HG02610 (cell line): ENCODE results near the gene ZXDB.
A peak's percentile ranks its signal among the peaks of the same experiment; 100 is the strongest.
"Not testable (repeated sequence)": the region's sequence is repeated elsewhere in the genome, so short reads cannot be mapped to it uniquely, and the experiment has no call there.

ENCODE experiments used
- ATAC-seq: cut with Tn5 transposase; IDR thresholded peaks from one replicate; pipeline ENCODE4 v1.9.1; 2021; ENCODE audit warnings: mild to moderate bottlenecking, moderate library complexity; ENCODE audit not compliant: unreplicated experiment

Gene ZXDB

DNA sequence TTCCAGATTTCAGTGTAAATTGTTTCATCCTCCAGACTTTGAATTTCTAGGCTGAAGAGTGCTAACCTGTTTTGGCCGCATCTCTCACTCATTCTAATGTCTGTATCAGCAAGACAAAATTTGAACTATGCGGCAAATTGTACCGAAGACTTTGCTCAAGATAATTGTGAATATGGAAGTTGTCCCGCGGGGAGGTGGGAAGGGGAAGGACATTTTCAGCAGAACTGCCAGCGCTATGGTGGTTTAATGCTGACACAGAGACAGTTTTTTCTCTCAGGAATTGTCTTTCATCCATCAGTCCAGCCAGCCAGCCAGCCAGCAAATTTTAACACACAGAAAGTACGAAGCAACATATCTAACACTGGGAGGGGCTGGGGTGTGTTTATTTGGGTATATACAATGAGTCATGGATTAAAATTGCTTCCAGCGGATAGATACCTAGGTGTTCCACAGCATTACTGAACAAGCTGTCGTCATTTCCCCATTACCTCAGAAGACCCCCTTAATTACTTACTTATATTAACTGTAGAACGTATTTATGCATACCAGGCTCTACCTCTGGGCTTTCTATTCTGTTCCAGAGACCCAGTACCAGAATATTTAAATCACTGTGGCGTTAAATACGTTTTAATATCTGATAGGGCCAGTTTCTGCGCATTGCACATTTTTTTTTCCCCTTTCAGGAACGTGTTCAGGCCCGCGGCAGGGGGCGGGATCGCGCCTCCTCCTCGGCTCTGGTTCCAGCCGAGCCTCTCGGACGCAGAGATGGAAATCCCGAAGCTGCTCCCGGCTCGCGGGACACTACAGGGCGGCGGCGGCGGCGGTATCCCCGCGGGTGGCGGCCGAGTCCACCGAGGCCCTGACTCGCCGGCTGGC lies at the start of gene ZXDB:
TSS of gene ZXDB (plus strand) at position 728 of the 876 bp plus-strand sequence. CDS start at position 766, 38 bp downstream.
- peak; percentile 68 for ATAC-seq

DNA sequence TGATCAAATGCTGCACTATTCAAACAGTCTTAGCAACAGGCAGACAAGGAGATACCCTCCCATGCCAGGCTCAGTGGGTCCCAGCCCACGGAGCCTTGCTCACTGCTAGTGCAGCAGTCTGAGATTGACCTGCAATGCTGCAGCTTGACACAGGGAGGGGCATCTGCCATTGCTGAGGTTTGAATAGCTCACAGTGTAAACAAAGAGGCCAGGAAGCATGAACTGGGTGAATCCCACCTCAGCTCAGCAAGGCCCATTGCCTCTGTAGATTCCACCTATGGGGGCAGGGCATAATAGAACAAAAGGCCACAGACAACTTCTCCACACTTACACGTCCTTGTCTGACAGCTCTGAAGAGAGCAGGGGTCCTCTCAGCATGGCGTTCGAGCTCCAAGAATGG lies 26.6 kb upstream of the ZXDB start:
- ATAC-seq = no peak

DNA sequence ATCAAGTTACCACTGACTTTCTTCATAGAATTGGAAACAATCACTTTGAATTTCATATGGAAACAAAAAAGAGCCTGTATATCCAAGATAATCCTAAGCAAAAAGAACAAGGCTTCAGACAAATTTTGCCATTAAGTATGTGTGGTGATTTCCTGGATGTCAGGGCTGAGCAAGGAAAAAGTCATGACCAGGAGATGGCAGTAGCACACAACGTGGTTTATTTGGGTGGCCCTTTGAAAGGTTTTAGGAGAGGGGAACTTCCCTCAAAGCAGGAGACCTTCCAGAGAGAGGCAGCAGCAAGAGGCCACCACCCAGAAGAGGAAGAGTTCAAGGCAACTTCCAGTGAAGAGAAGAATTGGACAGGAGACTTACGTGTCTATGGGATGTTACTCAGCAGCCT lies 18.1 kb upstream of the ZXDB start:
- no peak for ATAC-seq

DNA sequence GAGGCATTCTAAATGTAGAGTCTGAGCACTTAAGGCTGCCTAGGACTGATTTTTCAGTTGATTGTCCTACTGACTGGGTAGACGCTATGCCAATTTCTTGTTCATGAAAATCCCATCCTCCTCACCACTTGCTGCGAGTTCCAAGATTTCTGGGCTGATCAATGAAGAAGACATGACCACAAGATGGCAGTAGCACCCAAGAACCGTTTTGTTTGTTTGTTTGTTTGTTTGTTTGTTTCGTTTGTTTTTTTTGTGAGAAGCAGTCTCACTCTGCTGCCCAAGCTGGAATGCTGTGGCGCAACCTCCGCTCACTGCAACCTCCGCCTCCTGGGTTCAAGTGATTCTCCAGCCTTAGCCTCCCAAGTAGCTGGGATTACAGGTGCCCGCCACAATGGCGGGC lies 8.9 kb upstream of the ZXDB start:
- not testable (repeated sequence) for ATAC-seq

DNA sequence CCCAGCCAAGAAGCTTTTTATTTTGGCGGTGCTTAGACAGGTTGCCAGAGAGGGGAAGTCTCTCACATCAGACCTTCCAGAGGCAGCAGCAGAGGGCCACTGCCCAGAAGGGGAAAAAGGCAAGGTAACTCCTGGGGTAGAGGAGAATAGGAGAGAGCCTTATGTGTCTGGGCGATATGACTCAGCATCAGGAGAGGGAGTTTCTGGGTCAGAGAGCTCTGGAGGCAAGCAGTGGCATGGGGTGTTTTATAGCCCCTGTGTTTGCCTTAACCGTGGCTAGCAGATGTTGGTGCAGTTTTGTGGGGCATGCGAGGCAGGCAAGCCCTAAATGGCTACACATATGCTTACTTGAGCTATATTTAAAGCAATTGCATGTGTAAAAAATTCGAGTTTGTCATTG lies 8.3 kb upstream of the ZXDB start:
- ATAC-seq = no peak

DNA sequence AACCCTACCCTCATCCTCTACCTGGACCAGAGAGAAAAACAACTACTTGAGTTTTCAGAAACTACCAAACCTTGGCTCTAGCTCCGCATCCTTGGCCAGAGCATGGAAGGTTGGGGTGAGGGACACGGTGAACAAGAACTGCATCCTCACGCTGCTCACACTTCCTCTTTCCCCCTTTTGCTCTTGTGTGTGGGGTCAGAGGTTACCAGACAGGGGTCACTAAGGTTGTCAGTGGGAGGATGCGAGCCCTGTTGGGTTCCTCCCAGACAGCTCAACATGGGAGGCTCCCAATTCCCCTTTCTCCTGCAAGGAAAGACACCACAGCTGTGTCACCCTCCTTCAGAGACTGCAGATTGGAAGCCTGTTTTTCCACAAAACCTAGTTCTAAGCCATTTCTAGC lies 5.5 kb upstream of the ZXDB start:
- no peak for ATAC-seq

DNA sequence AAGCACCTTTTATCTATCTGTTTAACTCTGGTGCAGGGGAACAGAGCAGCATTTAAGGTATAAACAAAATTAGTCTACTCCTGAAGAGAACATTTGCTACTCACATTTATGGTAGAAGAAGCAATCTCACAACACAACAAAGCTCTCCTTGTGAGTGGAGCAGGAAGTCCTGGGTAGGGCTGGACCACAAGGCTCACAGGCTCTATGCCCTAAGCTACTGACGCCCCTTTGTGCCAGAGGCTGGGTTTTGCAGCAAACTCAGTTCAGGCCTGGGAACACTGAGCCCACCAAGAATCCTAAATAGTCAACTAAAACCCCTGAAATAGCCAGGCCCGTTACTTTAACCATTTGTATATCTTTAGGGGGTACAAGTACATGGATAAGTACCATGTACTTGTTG lies 4.7 kb upstream of the ZXDB start:
- ATAC-seq = no peak

DNA sequence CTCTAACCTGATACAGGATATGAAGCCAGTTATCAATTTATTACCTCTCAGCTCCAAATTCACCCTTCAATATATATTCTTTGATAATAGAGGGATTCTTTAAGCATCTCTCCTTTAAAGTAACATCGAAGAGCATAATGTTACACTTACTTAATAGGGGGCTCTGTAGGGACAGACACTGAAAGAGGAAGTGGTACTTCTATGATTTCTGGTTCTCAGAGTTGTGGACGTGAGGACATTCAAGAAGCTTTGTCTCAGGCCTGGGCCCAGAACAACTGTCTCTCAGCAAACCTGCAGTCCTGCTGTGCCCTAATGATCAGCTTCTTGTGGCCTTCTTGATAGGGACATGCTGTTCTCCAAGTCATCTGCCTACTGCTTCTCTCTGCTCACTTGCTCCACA lies 4.2 kb upstream of the ZXDB start:
- no peak for ATAC-seq

DNA sequence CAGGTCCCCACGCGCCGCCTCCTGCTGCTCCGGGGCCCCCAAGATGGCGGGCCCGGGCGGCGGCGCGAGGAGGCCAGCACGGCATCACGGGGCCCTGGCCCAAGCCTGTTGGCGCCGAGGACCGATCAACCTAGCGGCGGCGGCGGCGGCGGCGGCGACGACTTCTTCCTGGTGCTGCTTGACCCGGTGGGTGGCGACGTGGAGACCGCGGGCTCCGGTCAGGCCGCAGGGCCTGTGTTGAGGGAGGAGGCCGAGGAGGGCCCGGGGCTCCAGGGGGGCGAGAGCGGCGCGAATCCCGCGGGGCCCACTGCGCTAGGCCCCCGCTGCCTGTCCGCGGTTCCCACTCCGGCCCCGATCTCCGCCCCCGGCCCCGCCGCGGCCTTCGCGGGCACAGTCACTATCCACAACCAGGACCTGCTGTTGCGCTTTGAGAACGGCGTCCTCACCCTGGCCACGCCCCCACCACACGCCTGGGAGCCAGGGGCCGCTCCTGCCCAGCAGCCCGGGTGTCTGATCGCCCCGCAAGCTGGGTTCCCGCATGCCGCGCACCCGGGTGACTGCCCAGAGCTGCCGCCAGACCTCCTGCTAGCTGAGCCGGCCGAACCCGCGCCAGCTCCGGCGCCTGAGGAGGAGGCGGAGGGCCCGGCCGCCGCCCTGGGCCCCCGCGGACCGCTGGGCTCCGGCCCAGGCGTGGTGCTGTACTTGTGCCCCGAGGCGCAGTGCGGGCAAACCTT lies 516 bp downstream of the ZXDB start:
- peak; percentile 79 for ATAC-seq

DNA sequence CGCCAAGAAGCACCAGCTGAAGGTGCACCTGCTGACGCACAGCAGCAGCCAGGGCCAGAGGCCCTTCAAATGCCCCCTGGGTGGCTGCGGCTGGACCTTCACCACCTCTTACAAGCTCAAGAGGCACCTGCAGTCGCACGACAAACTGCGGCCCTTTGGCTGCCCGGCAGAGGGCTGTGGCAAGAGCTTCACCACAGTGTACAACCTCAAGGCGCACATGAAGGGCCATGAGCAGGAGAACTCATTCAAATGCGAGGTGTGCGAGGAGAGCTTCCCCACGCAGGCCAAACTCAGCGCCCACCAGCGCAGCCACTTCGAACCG lies 1.0 kb downstream of the ZXDB start:
- ATAC-seq = not testable (repeated sequence)

DNA sequence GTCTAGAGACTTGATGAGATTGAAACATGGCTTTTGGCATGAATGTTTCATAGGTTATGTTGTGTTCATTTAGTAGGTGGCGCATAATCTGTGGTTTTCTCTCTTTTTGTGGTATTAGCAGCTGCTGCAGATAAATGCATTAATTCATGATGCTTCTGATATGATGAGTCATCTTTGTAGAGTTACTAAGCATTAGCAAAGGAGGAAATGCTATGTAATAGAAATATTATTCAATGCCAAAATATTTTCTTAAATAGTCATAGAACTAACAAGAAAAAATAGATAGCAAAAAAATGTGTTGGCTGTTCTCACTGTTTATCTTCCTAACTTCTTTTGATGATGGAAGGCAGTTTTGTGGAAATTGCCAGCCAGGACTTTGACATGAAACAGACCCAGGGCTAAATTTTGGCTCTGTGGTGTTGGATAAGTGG lies 3.6 kb downstream of the ZXDB start:
- ATAC-seq = no peak

DNA sequence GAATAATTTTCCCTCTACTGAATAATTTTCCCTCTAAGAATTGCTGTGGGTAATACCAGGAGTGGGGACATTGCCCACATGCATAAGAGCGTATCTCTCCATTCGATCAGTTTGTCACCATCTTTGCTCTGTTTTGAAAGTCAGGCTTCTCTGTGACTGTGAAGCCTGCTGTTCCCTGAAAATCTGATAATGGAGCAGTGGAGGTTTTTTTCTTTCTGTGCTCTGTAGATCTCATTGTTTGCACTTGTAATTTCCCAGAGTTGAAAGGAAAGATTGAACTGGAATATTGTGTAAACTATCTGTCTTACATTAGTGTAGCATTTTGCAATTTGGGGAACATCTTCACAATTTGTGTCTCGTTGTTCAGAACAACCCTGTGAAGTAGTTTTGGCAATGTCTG lies 4.3 kb downstream of the ZXDB start:
- no peak for ATAC-seq

DNA sequence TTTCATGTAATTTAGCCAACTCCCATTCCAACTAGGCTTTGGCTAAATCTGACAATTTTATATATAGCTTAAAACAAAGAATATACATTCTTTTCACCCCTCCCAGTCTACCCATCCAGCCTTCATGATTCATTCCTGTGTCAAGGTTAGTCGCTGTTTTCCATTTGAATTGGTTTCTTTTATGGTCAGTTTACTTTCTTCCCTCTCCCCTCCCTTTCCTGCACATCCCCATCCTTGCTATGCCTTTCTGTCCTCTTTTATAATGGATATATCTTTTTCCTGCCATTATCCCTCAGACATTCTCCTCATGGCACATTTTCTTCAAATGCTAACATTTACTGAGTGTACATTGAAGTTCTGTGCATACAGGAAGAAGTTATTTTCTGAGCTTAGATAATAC lies 4.7 kb downstream of the ZXDB start:
- no peak for ATAC-seq

DNA sequence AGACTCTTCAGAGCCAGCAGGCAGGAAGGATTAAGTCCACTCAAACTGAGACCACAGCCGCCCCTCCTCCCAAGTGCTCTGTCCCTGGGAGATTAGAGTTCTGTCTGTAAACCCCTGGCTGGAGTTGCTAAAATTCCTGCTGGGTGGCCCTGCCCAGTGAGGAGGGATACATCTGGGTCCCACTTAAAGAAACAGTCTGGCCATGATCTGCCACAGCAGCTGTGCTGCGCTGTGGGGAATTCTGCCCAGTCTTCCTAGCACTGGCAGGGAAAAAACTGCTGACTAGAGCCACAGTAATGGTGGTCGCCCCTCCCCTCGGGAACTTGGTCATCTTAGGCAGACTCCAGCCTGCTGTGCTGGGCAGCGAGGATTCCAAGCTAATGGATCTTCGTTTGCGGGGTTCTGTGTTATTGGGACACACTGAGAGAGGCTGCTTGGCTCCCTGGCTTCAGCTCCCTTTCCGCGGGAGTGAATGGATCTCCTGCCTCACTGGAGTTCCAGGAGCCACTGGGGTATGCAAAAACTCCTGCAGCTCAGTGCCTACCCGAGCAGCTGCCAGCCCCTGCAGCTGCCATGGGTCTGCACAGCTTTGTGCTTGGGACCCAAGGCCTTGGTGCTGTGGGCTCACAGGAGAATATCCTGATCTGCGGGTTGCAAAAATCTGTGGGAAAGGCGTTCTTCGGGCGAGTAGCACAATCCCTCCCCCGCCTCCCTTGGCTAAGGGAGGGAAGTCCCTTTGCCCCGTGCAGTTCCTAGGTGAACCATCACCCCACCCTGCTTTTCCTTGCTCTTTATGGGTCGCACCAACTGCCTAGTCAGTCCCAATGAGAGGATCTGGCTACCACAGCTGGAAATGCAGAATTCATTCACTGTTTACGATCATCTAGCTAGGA lies 15.7 kb downstream of the ZXDB start:
- ATAC-seq = no peak

DNA sequence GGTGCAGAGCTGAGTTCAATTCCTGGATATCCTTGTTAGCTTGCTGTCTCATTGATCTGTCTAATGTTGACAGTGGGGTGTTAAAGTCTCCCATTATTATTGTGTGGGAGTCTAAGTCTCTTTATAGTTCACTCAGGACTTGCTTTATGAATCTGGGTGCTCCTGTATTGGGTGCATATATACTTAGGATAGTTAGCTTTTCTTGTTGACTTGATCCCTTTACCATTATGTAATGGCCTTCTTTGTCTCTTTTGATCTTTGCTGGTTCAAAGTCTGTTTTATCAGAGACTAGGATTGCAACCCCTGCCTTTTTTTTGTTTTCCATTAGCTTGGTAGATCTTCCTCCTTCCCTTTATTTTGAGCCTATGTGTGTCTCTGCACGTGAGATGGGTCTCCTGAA lies 21.5 kb downstream of the ZXDB start:
- ATAC-seq = not testable (repeated sequence)

DNA sequence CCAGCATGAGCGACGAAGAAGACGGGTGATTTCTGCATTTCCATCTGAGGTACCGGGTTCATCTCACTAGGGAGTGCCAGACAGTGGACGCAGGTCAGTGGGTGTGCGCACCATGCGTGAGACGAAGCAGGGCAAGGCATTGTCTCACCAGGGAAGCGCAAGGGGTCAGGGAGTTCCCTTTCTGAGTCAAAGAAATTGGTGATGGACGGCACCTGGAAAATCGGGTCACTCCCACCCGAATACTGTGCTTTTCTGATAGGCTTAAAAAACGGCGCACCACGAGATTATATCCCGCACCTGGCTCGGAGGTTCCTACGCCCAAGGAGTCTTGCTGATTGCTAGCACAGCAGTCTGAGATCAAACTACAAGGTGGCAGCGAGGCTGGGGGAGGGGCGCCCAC lies 37.6 kb downstream of the ZXDB start:
- ATAC-seq = not testable (repeated sequence)

DNA sequence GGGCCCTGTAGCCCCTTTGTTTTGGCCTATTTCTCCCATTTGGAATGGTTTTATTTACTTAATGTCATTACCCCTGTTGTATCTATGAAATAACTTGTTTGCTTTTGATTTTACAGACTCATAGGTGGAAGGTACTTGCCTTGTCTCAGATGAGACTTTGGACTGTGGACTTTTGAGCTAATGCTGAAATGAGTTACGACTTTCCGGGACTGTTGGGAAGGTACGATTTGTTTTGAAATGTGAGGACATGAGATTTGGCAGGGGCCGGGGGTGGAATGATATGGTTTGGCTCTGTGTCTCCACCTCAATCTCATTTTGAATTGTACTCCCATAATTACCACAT lies 48.8 kb downstream of the ZXDB start:
- ATAC-seq = no peak

DNA sequence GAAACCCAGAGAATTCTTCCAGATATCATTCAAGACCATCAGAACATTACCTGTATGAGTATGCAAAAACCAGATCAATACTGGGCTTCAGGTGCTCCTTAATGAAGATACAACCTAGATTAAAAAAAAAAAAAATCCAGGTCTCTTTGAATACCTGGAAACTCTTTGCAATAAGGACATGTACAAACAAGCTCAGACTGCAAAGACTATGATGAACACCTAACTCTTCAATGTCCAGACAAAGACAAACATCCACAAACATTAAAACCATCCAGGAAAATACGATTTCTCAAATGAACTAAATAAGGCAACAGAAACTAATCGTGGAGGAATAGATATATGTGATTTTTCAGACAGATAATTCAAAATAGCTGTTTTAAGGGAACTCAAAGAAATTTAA lies 49.5 kb downstream of the ZXDB start:
- ATAC-seq = no peak

DNA sequence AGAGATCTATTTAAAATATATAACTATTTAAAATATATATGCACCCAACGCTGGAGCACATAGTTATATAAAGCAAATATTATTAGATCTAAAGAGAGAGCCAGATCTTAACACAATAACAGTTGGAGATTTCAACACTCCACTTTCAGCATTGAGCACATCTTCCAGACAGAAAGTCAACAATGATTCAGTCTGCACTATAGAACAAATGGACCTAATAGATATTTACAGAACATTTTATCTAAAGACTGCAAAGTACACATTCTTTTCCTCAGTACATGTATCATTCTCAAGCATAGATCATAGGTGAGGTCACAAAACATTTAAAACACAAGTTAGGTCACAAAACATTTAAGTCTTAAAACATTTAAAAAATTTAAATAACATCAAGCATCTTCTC lies 51.9 kb downstream of the ZXDB start:
- ATAC-seq = no peak

DNA sequence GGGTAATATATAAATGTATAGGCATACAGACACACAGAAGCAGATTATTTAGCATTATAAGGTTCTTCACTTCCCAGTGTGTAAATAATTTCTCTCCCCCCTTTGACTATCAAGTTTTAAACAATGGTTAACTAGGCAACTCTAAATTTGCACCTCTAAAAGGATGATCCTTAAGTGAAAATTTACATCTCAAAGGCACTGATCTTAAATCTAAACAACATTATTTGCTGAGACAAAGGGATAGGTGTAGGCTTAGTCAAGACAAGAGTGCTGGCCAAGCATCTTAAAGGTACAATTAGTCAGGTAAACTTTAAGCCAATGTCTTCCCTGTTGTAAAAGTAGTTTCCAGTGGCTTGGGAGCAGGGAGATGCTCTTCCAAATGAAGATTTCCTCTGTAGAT lies 55.2 kb downstream of the ZXDB start:
- ATAC-seq = no peak
